GM11168 (cell line): ENCODE results near the gene ATP6V0A1.
"Not testable (repeated sequence)": the region's sequence is repeated elsewhere in the genome, so short reads cannot be mapped to it uniquely, and the experiment has no call there.

Experiments used
- in situ Hi-C: fragments of 300-500 bp; cut with MboI; formaldehyde crosslinking; loops from one replicate; pipeline ENCODE4 v1.12.0; 2022; ENCODE audit warnings: low sequenced_read_pairs; ENCODE audit not compliant: unreplicated experiment

The ATP6V0A1 gene

GRCh38 chr17:42536048-42536371 is 77.3 kb downstream of the ATP6V0A1 start, which contains the start of gene NAGLU:
TSS of gene NAGLU (plus strand) at chr17:42536241. CDS start at chr17:42536273, 32 bp downstream.
- in situ Hi-C loops = no loop called here

- in situ Hi-C loops = no loop called here
Observed at GRCh38 chr17:42536372-42537155, 77.9 kb downstream of the ATP6V0A1 start.

- in situ Hi-C loops = no loop called here
Observed at GRCh38 chr17:42537156-42537805, 78.6 kb downstream of the ATP6V0A1 start.

GRCh38 chr17:42537826-42538451 is 79.3 kb downstream of the ATP6V0A1 start:
- in situ Hi-C loops = no loop called here

GRCh38 chr17:42538482-42538881 is 79.8 kb downstream of the ATP6V0A1 start:
- in situ Hi-C loops = no loop called here

- in situ Hi-C loops = not testable (repeated sequence)
Observed at GRCh38 chr17:42540558-42540957, 81.9 kb downstream of the ATP6V0A1 start.

GRCh38 chr17:42541041-42541833 is 82.6 kb downstream of the ATP6V0A1 start:
- in situ Hi-C loops = no loop called here

- in situ Hi-C loops = no loop called here
Observed at GRCh38 chr17:42543190-42544079, 84.8 kb downstream of the ATP6V0A1 start.

- in situ Hi-C loops = no loop called here
Observed at GRCh38 chr17:42544874-42545283, 86.2 kb downstream of the ATP6V0A1 start.

- in situ Hi-C loops = not testable (repeated sequence)
Observed at GRCh38 chr17:42545755-42546505, 87.3 kb downstream of the ATP6V0A1 start.

GRCh38 chr17:42547001-42547461 is 88.4 kb downstream of the ATP6V0A1 start:
- in situ Hi-C loops = no loop called here

- in situ Hi-C loops = no loop called here
Observed at GRCh38 chr17:42547698-42548069, 89.0 kb downstream of the ATP6V0A1 start.

- in situ Hi-C loops = no loop called here
Observed at GRCh38 chr17:42548070-42548837, 89.6 kb downstream of the ATP6V0A1 start.

- in situ Hi-C loops = no loop called here
Observed at GRCh38 chr17:42548993-42549755, 90.5 kb downstream of the ATP6V0A1 start.

GRCh38 chr17:42552736-42553135 is 94.1 kb downstream of the ATP6V0A1 start, which contains the start of gene HSD17B1:
TSS of gene HSD17B1 (plus strand) at chr17:42552923. CDS start at chr17:42552934, 11 bp downstream.
- in situ Hi-C loops = not testable (repeated sequence)

- in situ Hi-C loops = no loop called here
Observed at GRCh38 chr17:42553161-42553818, 94.6 kb downstream of the ATP6V0A1 start.

- in situ Hi-C loops = no loop called here
Observed at GRCh38 chr17:42553866-42554249, 95.2 kb downstream of the ATP6V0A1 start.
